ENCODE measurements around the gene MYLK2.

Gene MYLK2

GRCh38 chr20:31797364-31797763 lies 21.8 kb upstream of the MYLK2 start:
- no peak overlapping the region for H3K27ac ChIP-seq (ENCODE audit: low read depth, low read length)
- H3K9me3 ChIP-seq (ENCODE audit: control insufficient read depth in 1 of 2, low read length in 2 of 2): no peaks in the 10 kb centered on the region
- H3K4me1 ChIP-seq (ENCODE audit: control insufficient read depth in 1 of 2, insufficient read depth in 2 of 2, low read length in 2 of 2): no peaks in the 10 kb centered on the region
- no peaks in the 10 kb centered on the region for H3K27me3 ChIP-seq (ENCODE audit: control insufficient read depth in 1 of 2, insufficient read depth in 2 of 2, low read length in 2 of 2)
- H3K36me3 ChIP-seq (ENCODE audit: control insufficient read depth in 1 of 2, insufficient read depth in 2 of 2, low read length in 2 of 2): peaks cover 0 to 18% of the 10 kb centered on the region in 2 donors
- H3K9ac ChIP-seq (ENCODE audit: low read depth in 1 of 2, low read length in 2 of 2): no peak overlapping the region
- no peak overlapping the region for H3K4me3 ChIP-seq (ENCODE audit: low read depth in 1 of 2, low read length in 2 of 2)

- Histone ChIP-seq H3K9ac (ENCODE audit: low read depth in 1 of 2, low read length in 2 of 2) (no peak overlapping the region), H3K4me1 (ENCODE audit: control insufficient read depth in 1 of 2, insufficient read depth in 2 of 2, low read length in 2 of 2) (no peaks in the 10 kb centered on the region), H3K9me3 (ENCODE audit: control insufficient read depth in 1 of 2, low read length in 2 of 2) (no peaks in the 10 kb centered on the region), H3K36me3 (ENCODE audit: control insufficient read depth in 1 of 2, insufficient read depth in 2 of 2, low read length in 2 of 2) (peaks cover 0 to 18% of the 10 kb centered on the region in 2 donors), H3K27me3 (ENCODE audit: control insufficient read depth in 1 of 2, insufficient read depth in 2 of 2, low read length in 2 of 2) (no peaks in the 10 kb centered on the region), H3K27ac (ENCODE audit: low read depth, low read length) (no peak overlapping the region), H3K4me3 (ENCODE audit: low read depth in 1 of 2, low read length in 2 of 2) (no peak overlapping the region)
Measured at GRCh38 chr20:31801508-31801907, 17.6 kb upstream of the MYLK2 start.

- H3K27me3 ChIP-seq (ENCODE audit: control insufficient read depth in 1 of 2, insufficient read depth in 2 of 2, low read length in 2 of 2): no peaks in the 10 kb centered on the region
- H3K4me1 ChIP-seq (ENCODE audit: control insufficient read depth in 1 of 2, insufficient read depth in 2 of 2, low read length in 2 of 2): no peaks in the 10 kb centered on the region
- H3K36me3 ChIP-seq (ENCODE audit: control insufficient read depth in 1 of 2, insufficient read depth in 2 of 2, low read length in 2 of 2): peaks cover 0 to 10% of the 10 kb centered on the region in 2 donors
Measured at GRCh38 chr20:31803552-31804291, 15.4 kb upstream of the MYLK2 start.

GRCh38 chr20:31806564-31807355 lies 12.4 kb upstream of the MYLK2 start:
- no peak overlapping the region for H3K9ac ChIP-seq (ENCODE audit: low read depth in 1 of 2, low read length in 2 of 2)
- H3K4me3 ChIP-seq (ENCODE audit: low read depth in 1 of 2, low read length in 2 of 2): no peak overlapping the region
- H3K36me3 ChIP-seq (ENCODE audit: control insufficient read depth in 1 of 2, insufficient read depth in 2 of 2, low read length in 2 of 2): peaks cover 0 to 5% of the 10 kb centered on the region in 2 donors
- H3K4me1 ChIP-seq (ENCODE audit: control insufficient read depth in 1 of 2, insufficient read depth in 2 of 2, low read length in 2 of 2): no peaks in the 10 kb centered on the region
- no peak overlapping the region for H3K27ac ChIP-seq (ENCODE audit: low read depth, low read length)
- H3K9me3 ChIP-seq (ENCODE audit: control insufficient read depth in 1 of 2, low read length in 2 of 2): no peaks in the 10 kb centered on the region
- no peaks in the 10 kb centered on the region for H3K27me3 ChIP-seq (ENCODE audit: control insufficient read depth in 1 of 2, insufficient read depth in 2 of 2, low read length in 2 of 2)

More at GRCh38 chr20:31803552-31804291, 15.4 kb upstream of the MYLK2 start:
- Histone ChIP-seq H3K4me3 (ENCODE audit: low read depth in 1 of 2, low read length in 2 of 2) (no peak overlapping the region), H3K27ac (ENCODE audit: low read depth, low read length) (no peak overlapping the region), H3K9me3 (ENCODE audit: control insufficient read depth in 1 of 2, low read length in 2 of 2) (no peaks in the 10 kb centered on the region), H3K9ac (ENCODE audit: low read depth in 1 of 2, low read length in 2 of 2) (no peak overlapping the region)

- H3K36me3 ChIP-seq (ENCODE audit: control insufficient read depth in 1 of 2, insufficient read depth in 2 of 2, low read length in 2 of 2): peaks cover 0 to 2% of the 10 kb centered on the region in 2 donors
- no peak overlapping the region for H3K27ac ChIP-seq (ENCODE audit: low read depth, low read length)
- H3K4me3 ChIP-seq (ENCODE audit: low read depth in 1 of 2, low read length in 2 of 2): no peak overlapping the region
- H3K4me1 ChIP-seq (ENCODE audit: control insufficient read depth in 1 of 2, insufficient read depth in 2 of 2, low read length in 2 of 2): no peaks in the 10 kb centered on the region
- no peaks in the 10 kb centered on the region for H3K27me3 ChIP-seq (ENCODE audit: control insufficient read depth in 1 of 2, insufficient read depth in 2 of 2, low read length in 2 of 2)
- no peaks in the 10 kb centered on the region for H3K9me3 ChIP-seq (ENCODE audit: control insufficient read depth in 1 of 2, low read length in 2 of 2)
- H3K9ac ChIP-seq (ENCODE audit: low read depth in 1 of 2, low read length in 2 of 2): no peak overlapping the region
Measured at GRCh38 chr20:31808481-31808880, 10.7 kb upstream of the MYLK2 start.

GRCh38 chr20:31809661-31810060 lies 9.5 kb upstream of the MYLK2 start:
- H3K4me1 ChIP-seq (ENCODE audit: control insufficient read depth in 1 of 2, insufficient read depth in 2 of 2, low read length in 2 of 2): no peaks in the 10 kb centered on the region
- no peaks in the 10 kb centered on the region for H3K36me3 ChIP-seq (ENCODE audit: control insufficient read depth in 1 of 2, insufficient read depth in 2 of 2, low read length in 2 of 2)
- no peak overlapping the region for H3K27ac ChIP-seq (ENCODE audit: low read depth, low read length)

GRCh38 chr20:31811198-31811597 lies 8.0 kb upstream of the MYLK2 start:
- Histone ChIP-seq H3K36me3 (ENCODE audit: control insufficient read depth in 1 of 2, insufficient read depth in 2 of 2, low read length in 2 of 2) (no peaks in the 10 kb centered on the region), H3K4me3 (ENCODE audit: low read depth in 1 of 2, low read length in 2 of 2) (no peak overlapping the region), H3K9me3 (ENCODE audit: control insufficient read depth in 1 of 2, low read length in 2 of 2) (no peaks in the 10 kb centered on the region), H3K9ac (ENCODE audit: low read depth in 1 of 2, low read length in 2 of 2) (no peak overlapping the region), H3K27me3 (ENCODE audit: control insufficient read depth in 1 of 2, insufficient read depth in 2 of 2, low read length in 2 of 2) (no peaks in the 10 kb centered on the region), H3K4me1 (ENCODE audit: control insufficient read depth in 1 of 2, insufficient read depth in 2 of 2, low read length in 2 of 2) (no peaks in the 10 kb centered on the region), H3K27ac (ENCODE audit: low read depth, low read length) (no peak overlapping the region)

More at GRCh38 chr20:31809661-31810060, 9.5 kb upstream of the MYLK2 start:
- no peak overlapping the region for H3K9ac ChIP-seq (ENCODE audit: low read depth in 1 of 2, low read length in 2 of 2)
- no peaks in the 10 kb centered on the region for H3K27me3 ChIP-seq (ENCODE audit: control insufficient read depth in 1 of 2, insufficient read depth in 2 of 2, low read length in 2 of 2)
- no peak overlapping the region for H3K4me3 ChIP-seq (ENCODE audit: low read depth in 1 of 2, low read length in 2 of 2)
- no peaks in the 10 kb centered on the region for H3K9me3 ChIP-seq (ENCODE audit: control insufficient read depth in 1 of 2, low read length in 2 of 2)

GRCh38 chr20:31811796-31812728 lies 7.1 kb upstream of the MYLK2 start:
- no peak overlapping the region for H3K27ac ChIP-seq (ENCODE audit: low read depth, low read length)
- no peak overlapping the region for H3K9ac ChIP-seq (ENCODE audit: low read depth in 1 of 2, low read length in 2 of 2)
- H3K9me3 ChIP-seq (ENCODE audit: control insufficient read depth in 1 of 2, low read length in 2 of 2): no peaks in the 10 kb centered on the region
- no peaks in the 10 kb centered on the region for H3K4me1 ChIP-seq (ENCODE audit: control insufficient read depth in 1 of 2, insufficient read depth in 2 of 2, low read length in 2 of 2)
- H3K36me3 ChIP-seq (ENCODE audit: control insufficient read depth in 1 of 2, insufficient read depth in 2 of 2, low read length in 2 of 2): no peaks in the 10 kb centered on the region
- no peak overlapping the region for H3K4me3 ChIP-seq (ENCODE audit: low read depth in 1 of 2, low read length in 2 of 2)
- no peaks in the 10 kb centered on the region for H3K27me3 ChIP-seq (ENCODE audit: control insufficient read depth in 1 of 2, insufficient read depth in 2 of 2, low read length in 2 of 2)

- H3K9me3 ChIP-seq (ENCODE audit: control insufficient read depth in 1 of 2, low read length in 2 of 2): no peaks in the 10 kb centered on the region
- no peak overlapping the region for H3K27ac ChIP-seq (ENCODE audit: low read depth, low read length)
- no peak overlapping the region for H3K4me3 ChIP-seq (ENCODE audit: low read depth in 1 of 2, low read length in 2 of 2)
- no peaks in the 10 kb centered on the region for H3K4me1 ChIP-seq (ENCODE audit: control insufficient read depth in 1 of 2, insufficient read depth in 2 of 2, low read length in 2 of 2)
- H3K27me3 ChIP-seq (ENCODE audit: control insufficient read depth in 1 of 2, insufficient read depth in 2 of 2, low read length in 2 of 2): no peaks in the 10 kb centered on the region
- H3K9ac ChIP-seq (ENCODE audit: low read depth in 1 of 2, low read length in 2 of 2): no peak overlapping the region
- no peaks in the 10 kb centered on the region for H3K36me3 ChIP-seq (ENCODE audit: control insufficient read depth in 1 of 2, insufficient read depth in 2 of 2, low read length in 2 of 2)
Measured at GRCh38 chr20:31813611-31814010, 5.5 kb upstream of the MYLK2 start.

All from duodenal mucosa (tissue), 2 donors.